Measurements from ENCODE around the gene RYR1.
"Not testable (repeated sequence)": the region's sequence is repeated elsewhere in the genome, so short reads cannot be mapped to it uniquely, and the experiment has no call there.

RYR1 gene

GRCh38 chr19:38495375-38495774, 61.9 kb downstream of the RYR1 start:
- DNase-seq: not testable (repeated sequence)

- DNase-seq: no peak
Observed at GRCh38 chr19:38496116-38496515, 62.6 kb downstream of the RYR1 start.

- DNase-seq: no peak
Observed at GRCh38 chr19:38496603-38497487, 63.4 kb downstream of the RYR1 start.

GRCh38 chr19:38497907-38498306, 64.4 kb downstream of the RYR1 start:
- DNase-seq: no peak

- no peak for DNase-seq
Observed at GRCh38 chr19:38499532-38499931, 66.0 kb downstream of the RYR1 start.

GRCh38 chr19:38500450-38500849, 67.0 kb downstream of the RYR1 start:
- DNase-seq: no peak

GRCh38 chr19:38502410-38503076, 69.1 kb downstream of the RYR1 start:
- no peak for DNase-seq

- DNase-seq: no peak
Observed at GRCh38 chr19:38503077-38503410, 69.6 kb downstream of the RYR1 start.

GRCh38 chr19:38505958-38506357, 72.5 kb downstream of the RYR1 start:
- DNase-seq: no peak

- no peak for DNase-seq
Observed at GRCh38 chr19:38506375-38506722, 72.9 kb downstream of the RYR1 start.

- peak; percentile 80 to 81 for DNase-seq
Observed at GRCh38 chr19:38506723-38507550, 73.4 kb downstream of the RYR1 start.

- no peak for DNase-seq
Observed at GRCh38 chr19:38507551-38508127, 74.1 kb downstream of the RYR1 start.

GRCh38 chr19:38508507-38508906, 75.0 kb downstream of the RYR1 start:
- no peak for DNase-seq

GRCh38 chr19:38509027-38509426, 75.5 kb downstream of the RYR1 start:
- DNase-seq: no peak

- no peak for DNase-seq
Observed at GRCh38 chr19:38511074-38511708, 77.7 kb downstream of the RYR1 start.

- no peak for DNase-seq
Observed at GRCh38 chr19:38512277-38512676, 78.8 kb downstream of the RYR1 start.

- not testable (repeated sequence) for DNase-seq
Observed at GRCh38 chr19:38513156-38513555, 79.7 kb downstream of the RYR1 start.

- no peak for DNase-seq
Observed at GRCh38 chr19:38513762-38514167, 80.3 kb downstream of the RYR1 start.

- DNase-seq: peak; percentile 68
Observed at GRCh38 chr19:38514812-38515633, 81.5 kb downstream of the RYR1 start.

GRCh38 chr19:38515896-38516295, 82.4 kb downstream of the RYR1 start:
- DNase-seq: no peak

GRCh38 chr19:38516802-38517201, 83.3 kb downstream of the RYR1 start:
- no peak for DNase-seq

- no peak for DNase-seq
Observed at GRCh38 chr19:38517321-38517720, 83.8 kb downstream of the RYR1 start.
